BLaER1 (cell line): ENCODE data around the gene TRPM1.
"Not testable (repeated sequence)": the region's sequence is repeated elsewhere in the genome, so short reads cannot be mapped to it uniquely, and the experiment has no call there.

ENCODE experiments used
- H3K27ac ChIP-seq: shearing (Covaris generic); formaldehyde crosslinking; 2 replicates; pipeline ENCODE4 v1.8.1; 2022
- H3K27me3 ChIP-seq: shearing (Covaris generic); formaldehyde crosslinking; 2 replicates; pipeline ENCODE4 v1.8.1; 2022
- H3K36me3 ChIP-seq: shearing (Covaris generic); formaldehyde crosslinking; 2 replicates; pipeline ENCODE4 v1.8.1; 2022
- H3K4me1 ChIP-seq: shearing (Covaris generic); formaldehyde crosslinking; 2 replicates; pipeline ENCODE4 v1.8.1; 2022
- H3K4me2 ChIP-seq: shearing (Covaris generic); formaldehyde crosslinking; 2 replicates; pipeline ENCODE4 v1.8.1; 2022
- H3K4me3 ChIP-seq: shearing (Covaris generic); formaldehyde crosslinking; 2 replicates; pipeline ENCODE4 v1.8.1; 2022
- H3K9ac ChIP-seq: shearing (Covaris generic); formaldehyde crosslinking; 2 replicates; pipeline ENCODE4 v1.8.1; 2022
- H3K9me3 ChIP-seq: shearing (Covaris generic); formaldehyde crosslinking; 2 replicates; pipeline ENCODE4 v1.8.1; 2022
- H4K20me1 ChIP-seq: shearing (Covaris generic); formaldehyde crosslinking; 2 replicates; pipeline ENCODE4 v1.8.1; 2022
- Cebpa-rat ChIP-seq: shearing (Covaris generic); IDR thresholded peaks from 2 replicates; pipeline ENCODE4 v1.8.1; 2022

Gene TRPM1

DNA sequence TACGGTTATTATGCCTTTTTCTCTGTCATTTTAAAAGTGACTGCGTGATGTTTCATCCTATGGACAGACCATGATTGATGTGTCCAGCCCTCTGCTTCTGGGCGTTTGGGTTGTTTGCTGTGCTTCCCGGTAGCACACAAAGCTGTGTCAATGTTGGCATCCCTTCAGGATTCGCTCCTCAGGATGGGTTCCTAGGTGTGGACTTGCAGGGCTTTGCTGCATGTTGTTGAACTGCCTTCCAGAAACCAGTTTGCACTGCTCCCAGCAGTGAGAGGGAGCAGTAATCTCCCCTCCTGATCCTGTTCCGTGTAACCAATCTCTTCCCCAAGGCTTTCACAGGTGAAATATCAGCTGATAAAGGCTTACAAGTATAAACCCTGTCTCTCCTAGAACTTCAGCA is 787 bp downstream of the TRPM1 start:
- Histone ChIP-seq H3K36me3 (no peaks in the 10 kb centered on the region), H3K4me2 (no peak overlapping the region), H3K9ac (no peak overlapping the region), H3K4me1 (no peaks in the 10 kb centered on the region), H3K27ac (no peak overlapping the region), H3K4me3 (no peak overlapping the region), H3K27me3 (no peaks in the 10 kb centered on the region), H3K9me3 (no peaks in the 10 kb centered on the region), H4K20me1 (no peaks in the 10 kb centered on the region)
- TF ChIP-seq Cebpa-rat, result no peak

- Histone ChIP-seq H3K4me1 (no peaks in the 10 kb centered on the region), H4K20me1 (no peaks in the 10 kb centered on the region), H3K4me3 (no peak overlapping the region), H3K9ac (no peak overlapping the region), H3K4me2 (no peak overlapping the region), H3K36me3 (no peaks in the 10 kb centered on the region), H3K27me3 (no peaks in the 10 kb centered on the region), H3K9me3 (no peaks in the 10 kb centered on the region), H3K27ac (no peak overlapping the region)
- no peak for TF ChIP-seq Cebpa-rat
Observed at GRCh38 chr15:31098953-31099740, 2.4 kb downstream of the TRPM1 start.

- no peaks in the 10 kb centered on the region for H4K20me1 ChIP-seq
- no peak overlapping the region for H3K27ac ChIP-seq
- H3K9ac ChIP-seq, result no peak overlapping the region
- no peak overlapping the region for H3K4me3 ChIP-seq
- H3K27me3 ChIP-seq, result no peaks in the 10 kb centered on the region
- TF ChIP-seq Cebpa-rat, result no peak
- no peaks in the 10 kb centered on the region for H3K36me3 ChIP-seq
- H3K4me2 ChIP-seq, result no peak overlapping the region
- no peaks in the 10 kb centered on the region for H3K4me1 ChIP-seq
- H3K9me3 ChIP-seq, result no peaks in the 10 kb centered on the region
Observed at GRCh38 chr15:31098491-31098917, 3.0 kb downstream of the TRPM1 start.

DNA sequence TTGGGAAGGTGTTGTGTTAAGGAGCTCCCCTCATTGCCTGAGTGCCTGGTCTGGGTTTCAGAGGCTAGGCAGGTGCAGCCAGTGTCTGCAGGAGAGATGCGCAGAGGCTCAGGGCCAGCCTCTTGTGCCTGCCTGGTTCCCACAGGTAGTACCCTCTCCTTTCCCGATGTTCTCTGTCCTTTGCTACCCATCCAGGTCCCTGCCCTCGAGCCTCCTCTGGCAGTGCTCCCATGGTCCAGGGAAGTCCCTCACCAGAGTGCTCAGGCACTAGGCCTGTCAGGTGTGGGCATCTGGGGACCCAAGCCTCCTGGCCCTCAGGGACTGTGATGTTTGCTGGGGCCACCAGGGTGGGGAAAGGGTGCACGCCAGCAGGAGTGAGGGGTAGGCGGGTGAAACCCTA is 5.0 kb downstream of the TRPM1 start:
- Histone ChIP-seq H3K27me3 (no peaks in the 10 kb centered on the region), H3K27ac (no peak overlapping the region), H4K20me1 (no peaks in the 10 kb centered on the region), H3K4me3 (no peak overlapping the region), H3K9me3 (no peaks in the 10 kb centered on the region), H3K36me3 (no peaks in the 10 kb centered on the region), H3K4me2 (no peak overlapping the region), H3K4me1 (no peaks in the 10 kb centered on the region), H3K9ac (no peak overlapping the region)
- TF ChIP-seq Cebpa-rat, result no peak

DNA sequence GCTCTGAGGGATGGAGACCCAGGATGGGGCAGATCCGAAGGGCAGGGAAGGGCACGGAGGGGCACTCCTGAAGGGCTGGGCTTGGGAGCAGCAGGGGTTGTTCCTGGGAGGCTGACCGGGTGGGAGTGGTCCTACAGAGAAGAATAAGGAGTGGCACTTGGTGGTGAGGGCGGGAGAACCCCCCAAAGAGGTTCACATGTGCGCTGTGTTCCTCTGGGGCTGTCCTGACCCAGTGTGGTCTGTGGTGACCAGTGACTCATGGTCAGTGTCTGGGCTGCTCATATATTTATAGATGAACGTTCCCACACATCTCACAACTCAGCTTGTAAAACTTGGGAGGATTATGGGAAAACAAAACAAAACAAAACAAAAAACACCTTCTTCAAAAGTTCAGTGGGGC is 10.0 kb downstream of the TRPM1 start:
- no peaks in the 10 kb centered on the region for H4K20me1 ChIP-seq
- H3K9ac ChIP-seq, result no peak overlapping the region
- H3K27me3 ChIP-seq, result no peaks in the 10 kb centered on the region
- peaks cover 5% of the 10 kb centered on the region; the same call in 1 of the 2 replicates for H3K9me3 ChIP-seq
- no peak overlapping the region for H3K27ac ChIP-seq
- TF ChIP-seq Cebpa-rat, result no peak
- no peaks in the 10 kb centered on the region for H3K36me3 ChIP-seq
- H3K4me1 ChIP-seq, result no peaks in the 10 kb centered on the region
- no peak overlapping the region for H3K4me3 ChIP-seq
- no peak overlapping the region for H3K4me2 ChIP-seq

DNA sequence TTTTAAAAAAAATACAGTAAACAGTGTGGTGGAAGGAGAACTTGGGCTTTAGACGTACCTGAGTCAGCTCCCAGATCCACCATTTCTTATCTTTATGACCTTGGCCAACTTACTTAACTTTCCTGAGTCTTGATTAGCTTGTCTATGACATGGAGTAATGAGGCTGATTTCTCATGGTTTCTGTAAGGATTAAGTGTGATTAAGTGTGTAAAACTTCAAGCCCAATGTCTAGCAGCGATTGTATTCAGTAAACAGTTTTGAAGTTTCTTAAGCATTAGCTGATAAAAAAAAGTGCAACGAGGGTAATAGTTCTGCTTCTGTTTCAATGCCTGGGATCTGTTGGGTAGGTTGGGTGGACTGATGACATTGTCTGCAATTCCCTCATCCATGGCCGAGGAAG is 10.8 kb downstream of the TRPM1 start:
- Histone ChIP-seq H3K27ac (no peak overlapping the region), H3K4me1 (no peaks in the 10 kb centered on the region), H3K36me3 (no peaks in the 10 kb centered on the region), H3K9me3 (peaks cover 5% of the 10 kb centered on the region; the same call in 1 of the 2 replicates), H4K20me1 (no peaks in the 10 kb centered on the region), H3K4me2 (no peak overlapping the region), H3K9ac (no peak overlapping the region), H3K27me3 (no peaks in the 10 kb centered on the region), H3K4me3 (no peak overlapping the region)
- no peak for TF ChIP-seq Cebpa-rat

DNA sequence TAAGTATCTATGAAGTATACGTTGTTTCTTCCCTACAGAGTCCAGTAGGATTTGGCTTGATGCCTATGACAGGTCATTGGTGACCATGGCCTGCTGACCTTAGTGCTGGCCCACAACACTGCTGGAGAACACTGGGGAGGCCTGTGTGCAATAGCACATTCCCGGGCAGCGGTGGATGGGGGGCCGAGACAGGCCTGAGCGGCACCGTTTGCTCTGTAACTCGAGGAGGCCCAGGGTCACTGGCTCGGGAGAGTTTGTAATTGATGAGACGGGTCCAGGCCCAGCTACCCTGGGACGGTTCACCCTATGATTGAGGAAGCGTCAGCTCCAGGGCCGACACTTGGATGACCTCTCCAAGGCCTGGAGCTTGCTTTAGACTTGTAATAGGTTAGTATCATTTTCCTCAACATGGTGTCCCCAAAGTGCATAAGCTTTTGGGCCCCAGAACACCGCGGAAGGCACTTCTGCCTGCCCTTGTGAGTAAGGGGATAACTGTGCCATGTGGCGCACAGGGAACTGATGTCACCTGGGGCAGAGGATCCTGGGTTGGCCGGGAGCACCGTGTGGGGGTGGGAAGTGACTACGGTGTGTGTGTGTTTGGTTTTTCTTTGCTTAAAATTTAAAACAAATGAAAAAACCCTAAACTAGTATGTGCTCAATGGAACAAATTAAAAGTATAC is 12.0 kb downstream of the TRPM1 start:
- H3K27me3 ChIP-seq, result no peaks in the 10 kb centered on the region
- H3K4me3 ChIP-seq, result no peak overlapping the region
- H3K9me3 ChIP-seq, result peaks cover 5% of the 10 kb centered on the region; the same call in 1 of the 2 replicates
- no peaks in the 10 kb centered on the region for H3K4me1 ChIP-seq
- no peak overlapping the region for H3K27ac ChIP-seq
- no peak for TF ChIP-seq Cebpa-rat
- no peak overlapping the region for H3K4me2 ChIP-seq
- no peak overlapping the region for H3K9ac ChIP-seq
- H3K36me3 ChIP-seq, result no peaks in the 10 kb centered on the region
- no peaks in the 10 kb centered on the region for H4K20me1 ChIP-seq

DNA sequence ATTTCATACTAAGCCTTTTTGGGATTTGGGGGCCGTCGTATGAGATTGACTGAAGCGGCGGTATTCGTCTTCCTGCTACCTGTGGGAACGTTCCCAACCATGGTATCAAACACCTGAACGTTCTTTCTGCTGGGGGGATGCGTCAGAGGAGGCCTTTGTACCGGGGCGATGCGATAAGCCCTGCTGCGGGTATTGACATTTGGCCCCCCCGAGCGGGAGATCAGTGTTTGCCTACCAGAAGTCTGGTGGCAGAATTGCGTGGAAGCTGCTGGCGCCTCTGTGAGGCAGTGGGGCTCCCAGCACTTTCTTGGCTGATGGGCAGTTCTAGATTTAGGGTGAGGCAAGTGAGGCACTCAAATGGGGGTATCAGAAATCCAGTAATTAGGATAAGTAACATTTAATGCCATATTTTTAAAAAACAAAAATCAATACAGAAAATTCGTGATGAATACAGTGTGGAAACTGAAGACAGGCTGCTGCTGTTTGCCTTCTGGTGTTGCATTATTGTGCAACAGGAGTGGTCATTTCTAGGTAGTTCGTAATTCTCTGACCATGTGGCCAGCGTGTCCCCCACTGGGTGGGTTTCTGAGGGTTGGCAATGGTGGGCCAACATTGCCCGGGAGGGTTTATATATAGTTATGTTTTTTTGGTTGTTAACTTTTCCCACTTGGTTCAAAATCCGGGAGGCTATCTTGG is 12.7 kb downstream of the TRPM1 start:
- H4K20me1 ChIP-seq, result no peaks in the 10 kb centered on the region
- no peaks in the 10 kb centered on the region for H3K36me3 ChIP-seq
- no peak overlapping the region for H3K4me2 ChIP-seq
- H3K27me3 ChIP-seq, result no peaks in the 10 kb centered on the region
- H3K4me3 ChIP-seq, result no peak overlapping the region
- TF ChIP-seq Cebpa-rat, result no peak
- H3K27ac ChIP-seq, result no peak overlapping the region
- no peak overlapping the region for H3K9ac ChIP-seq
- peaks cover 4% of the 10 kb centered on the region for H3K4me1 ChIP-seq
- H3K9me3 ChIP-seq, result peaks cover 5% of the 10 kb centered on the region; the same call in 1 of the 2 replicates

DNA sequence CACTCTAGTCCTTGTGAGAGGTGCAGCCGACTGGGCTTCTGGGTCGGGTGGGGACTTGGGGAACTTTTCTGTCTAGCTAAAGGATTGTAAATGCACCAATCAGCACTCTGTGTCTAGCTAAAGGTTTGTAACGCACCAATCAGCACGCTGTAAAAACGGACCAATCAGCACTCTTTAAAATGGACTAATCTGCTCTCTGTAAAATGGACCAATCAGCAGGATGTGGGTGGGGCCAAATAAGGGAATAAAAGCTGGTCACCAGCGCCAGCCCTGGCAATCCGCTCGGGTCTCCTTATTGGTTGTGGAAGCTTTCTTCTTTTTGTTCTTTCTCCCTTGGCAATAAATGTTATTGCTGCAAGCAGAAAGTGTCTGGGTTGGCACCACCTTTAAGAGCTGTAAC is 13.5 kb downstream of the TRPM1 start:
- H3K36me3 ChIP-seq, result not testable (repeated sequence)

DNA sequence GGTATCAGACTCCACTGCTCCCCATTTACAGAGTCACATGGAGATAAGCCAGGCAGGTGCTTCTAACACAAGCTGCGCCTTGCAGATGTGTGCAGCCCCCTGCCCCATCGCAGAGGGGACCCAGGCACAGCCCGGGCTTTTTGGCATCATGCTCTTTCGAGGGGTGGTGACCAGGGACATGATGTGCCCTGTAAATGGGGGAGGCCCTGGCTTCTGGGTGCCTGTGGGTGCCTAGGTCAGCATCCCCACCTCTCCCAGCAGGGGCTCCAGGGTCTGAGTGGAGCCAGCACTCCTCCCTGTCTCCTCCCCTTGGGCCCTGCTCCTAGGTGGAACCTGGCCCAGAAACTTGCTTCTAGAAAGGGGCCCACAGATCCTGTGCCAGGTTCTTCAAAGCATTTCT is 15.2 kb downstream of the TRPM1 start:
- no peak for TF ChIP-seq Cebpa-rat
- Histone ChIP-seq H3K4me3 (no peak overlapping the region), H3K4me1 (peaks cover 27% of the 10 kb centered on the region), H3K36me3 (no peaks in the 10 kb centered on the region), H3K27me3 (no peaks in the 10 kb centered on the region), H3K9me3 (peaks cover 5% of the 10 kb centered on the region; the same call in 1 of the 2 replicates), H3K9ac (no peak overlapping the region), H3K4me2 (no peak overlapping the region), H4K20me1 (no peaks in the 10 kb centered on the region), H3K27ac (no peak overlapping the region)

More for the DNA sequence above, 13.5 kb downstream of the TRPM1 start:
- not testable (repeated sequence) for H4K20me1 ChIP-seq, H3K27me3 ChIP-seq, H3K9me3 ChIP-seq, H3K9ac ChIP-seq, H3K4me2 ChIP-seq, H3K4me3 ChIP-seq, H3K27ac ChIP-seq
- peaks cover 12% of the 10 kb centered on the region for H3K4me1 ChIP-seq
